ENCODE measurements around the gene PBOV1.

The PBOV1 gene

DNA sequence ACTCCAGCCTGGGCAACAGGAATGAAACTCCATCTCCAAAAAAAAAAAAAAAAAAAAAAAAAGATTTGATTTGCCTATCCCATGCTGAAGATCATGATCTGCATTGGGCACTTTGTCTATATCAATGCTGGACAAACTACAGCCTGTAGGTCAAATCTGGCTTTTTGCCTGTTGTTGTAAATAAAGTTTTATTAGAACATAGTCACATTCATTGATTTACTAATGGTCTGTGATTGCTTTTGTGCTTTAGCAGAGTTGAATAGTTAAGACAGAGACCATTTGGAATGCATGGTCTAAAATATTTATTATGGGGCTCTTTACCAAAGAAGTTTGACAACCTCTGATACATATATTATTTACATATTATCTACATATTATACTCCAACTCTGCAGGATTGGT, 14.0 kb downstream of the PBOV1 start:
- DNase-seq = no peak

DNA sequence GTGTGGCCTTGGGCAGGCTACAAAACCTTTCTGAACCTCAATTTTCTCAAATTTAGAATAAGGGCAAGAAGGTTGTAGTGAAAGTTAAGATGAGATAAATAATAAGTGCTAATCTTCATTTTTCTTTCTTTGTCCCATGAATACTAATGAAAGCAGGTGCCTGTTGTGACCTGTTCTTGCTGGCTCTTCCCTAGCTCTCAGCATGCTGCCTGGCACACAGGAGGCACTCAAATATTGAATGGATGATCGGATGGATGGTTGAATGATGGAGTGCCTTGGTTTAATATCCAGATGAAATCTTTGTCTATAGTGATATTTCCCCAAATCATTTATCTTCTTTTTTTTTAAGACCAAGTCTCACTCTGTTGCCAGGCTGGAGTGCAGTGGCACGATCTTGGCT, 15.0 kb downstream of the PBOV1 start:
- no peak for DNase-seq

- DNase-seq = no peak
Observed at GRCh38 chr6:138201836-138202235, 16.5 kb downstream of the PBOV1 start.

DNA sequence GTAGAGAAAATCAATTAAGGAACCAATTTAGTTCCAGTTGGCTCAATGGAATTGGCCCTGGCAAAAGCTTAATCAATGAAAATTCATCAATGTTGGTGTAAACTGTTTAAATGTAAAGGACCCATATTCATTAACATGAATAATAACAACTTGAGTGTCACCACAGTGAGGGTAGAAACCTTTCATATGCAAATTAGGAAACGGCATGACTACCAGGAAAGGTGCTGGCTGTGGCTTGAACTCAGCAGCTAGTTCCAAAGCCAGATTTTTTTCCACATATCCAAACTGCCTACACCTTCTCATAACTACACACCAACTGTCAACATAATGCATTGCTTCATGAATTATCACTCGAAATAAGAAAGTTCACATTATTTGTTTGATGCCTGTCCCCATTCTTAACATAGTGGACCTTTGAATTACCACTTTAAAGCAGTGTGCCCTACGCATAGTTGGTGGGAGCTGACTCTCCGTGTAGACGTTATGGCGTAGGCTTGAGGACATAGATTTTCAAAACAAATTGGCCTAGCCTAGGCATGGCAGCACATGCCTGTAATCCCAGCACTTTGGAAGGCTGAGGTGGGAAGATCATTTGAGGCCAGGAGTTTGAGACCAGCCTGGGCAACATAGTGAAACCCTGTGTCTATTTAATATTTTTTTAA, 19.7 kb downstream of the PBOV1 start:
- DNase-seq = no peak

GRCh38 chr6:138197570-138197969, 20.7 kb downstream of the PBOV1 start:
- DNase-seq = no peak

DNA sequence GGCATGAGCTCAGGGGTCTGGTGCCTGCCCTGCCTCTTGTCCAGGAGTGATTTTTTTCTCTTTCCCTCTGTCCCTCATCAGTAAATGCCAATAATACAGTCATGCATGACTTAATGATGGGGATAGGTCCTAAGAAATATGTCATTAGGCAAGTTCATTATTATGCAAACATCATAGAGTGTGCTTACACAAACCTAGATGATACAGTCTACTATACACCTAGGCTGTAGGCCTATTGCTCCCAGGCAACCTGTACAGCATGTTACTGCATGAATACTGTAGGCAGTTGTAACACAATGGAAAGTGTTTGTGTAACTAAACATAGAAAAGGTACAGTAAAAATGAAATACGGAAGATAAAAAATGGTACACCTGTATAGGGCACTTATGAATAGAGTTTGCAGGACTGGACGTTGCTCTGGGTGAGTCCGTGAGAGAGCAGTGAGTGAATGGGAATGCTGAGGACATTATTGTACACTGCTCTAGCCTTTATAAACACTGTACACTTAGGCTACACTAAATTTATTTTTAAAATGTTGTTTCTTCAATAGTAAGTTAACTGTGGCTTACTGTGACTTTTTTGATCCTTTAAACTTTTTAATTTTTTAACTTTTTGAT, 22.1 kb downstream of the PBOV1 start:
- no peak for DNase-seq

DNA sequence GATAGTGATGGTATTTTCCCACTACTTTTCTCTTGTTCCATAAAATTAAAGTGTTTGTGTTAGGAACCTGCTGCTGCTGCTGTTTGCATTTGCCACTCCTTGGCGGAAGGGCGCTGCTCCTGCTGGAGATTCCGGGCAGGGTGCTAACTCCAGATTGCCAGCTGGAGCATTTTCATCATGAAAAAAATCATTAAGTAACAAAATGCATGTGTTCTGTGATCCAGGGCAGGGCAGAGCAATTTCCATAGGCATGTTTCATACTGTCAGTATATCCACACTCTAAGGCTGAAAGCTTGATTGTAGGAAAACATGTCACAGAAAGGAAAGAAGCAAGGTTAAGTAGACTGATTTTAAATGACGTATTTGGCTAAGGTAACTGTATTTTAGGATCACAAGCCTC, 24.0 kb downstream of the PBOV1 start:
- no peak for DNase-seq

GRCh38 chr6:138188278-138188941, 29.9 kb downstream of the PBOV1 start:
- peak; percentile 20 for DNase-seq

- DNase-seq = no peak
Observed at GRCh38 chr6:138187156-138187555, 31.1 kb downstream of the PBOV1 start.

- no peak for DNase-seq
Observed at GRCh38 chr6:138184230-138184629, 34.1 kb downstream of the PBOV1 start.

DNA sequence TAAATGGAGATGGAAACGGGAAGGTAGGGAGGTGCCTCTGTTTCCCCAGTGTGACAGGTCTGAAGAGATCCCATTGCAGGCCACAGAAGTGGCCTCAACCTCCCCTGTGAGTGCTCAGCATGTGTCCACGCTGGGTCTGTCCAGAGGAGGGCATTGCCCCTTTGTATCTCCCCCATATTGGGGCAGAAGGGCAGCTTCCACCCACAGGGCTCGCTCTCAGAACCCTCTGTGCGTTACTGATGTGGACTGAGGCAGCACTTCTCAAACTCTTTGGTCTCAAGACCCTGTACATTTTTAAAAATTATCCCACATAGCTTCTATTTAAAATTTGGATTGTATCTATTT, 34.5 kb downstream of the PBOV1 start:
- no peak for DNase-seq

DNA sequence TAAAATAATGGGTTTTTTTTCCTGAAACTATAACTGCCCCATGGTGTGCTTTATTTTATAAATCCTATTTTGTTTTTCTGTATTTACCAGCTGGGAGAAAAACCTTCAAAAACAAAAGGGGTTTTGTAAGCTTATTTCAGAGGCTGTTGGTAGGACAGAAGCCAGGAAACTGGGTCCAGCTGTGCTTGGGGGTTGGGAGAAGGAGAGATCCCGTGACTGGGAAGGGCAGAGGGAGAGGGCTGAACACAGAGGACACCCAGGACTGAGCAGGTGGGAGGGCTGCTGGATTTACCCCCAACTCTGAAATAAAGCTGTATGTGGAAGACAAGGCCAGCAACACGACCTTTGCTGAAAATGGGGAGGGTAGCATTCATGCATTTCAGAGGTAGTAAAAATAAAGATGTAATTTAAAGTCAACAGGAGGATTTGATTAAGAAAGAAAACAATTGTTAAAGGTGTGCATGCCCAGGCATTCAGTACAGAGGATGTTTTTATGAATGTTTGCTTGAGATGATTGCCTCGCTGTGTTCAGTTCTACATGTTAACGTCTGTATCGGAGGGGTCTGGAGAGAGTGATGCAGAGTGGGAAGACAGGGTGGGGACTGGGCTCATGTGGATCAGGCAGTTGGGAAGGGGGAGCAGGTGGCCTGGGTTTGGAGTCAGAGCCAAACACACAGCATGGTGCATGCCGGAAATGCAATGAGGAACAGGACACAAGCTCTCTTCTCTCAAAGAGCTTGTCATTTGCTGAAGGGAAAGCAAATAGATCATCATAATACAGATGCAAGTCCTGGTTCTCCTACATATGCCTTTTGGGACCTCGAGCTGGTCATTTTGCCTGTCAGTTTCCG, 35.1 kb downstream of the PBOV1 start:
- peak; percentile 71 for DNase-seq

- no peak for DNase-seq
Observed at GRCh38 chr6:138176652-138177232, 41.5 kb downstream of the PBOV1 start.

- DNase-seq = no peak
Observed at GRCh38 chr6:138175596-138175995, 42.7 kb downstream of the PBOV1 start.
